ENCODE data around the gene TRPM3.

TRPM3 gene

GRCh38 chr9:70901746-70902145 is 219.7 kb downstream of the TRPM3 start:
- H3K4me3 ChIP-seq (ENCODE audit: low read depth, low read length), result no peak overlapping the region
- no peak for DNase-seq (ENCODE audit: low read depth)
- no peak for TF ChIP-seq CTCF (IDR thresholded peaks at IDR 0.05; ENCODE audit: insufficient read depth, low read depth, low read length, missing control alignments)

GRCh38 chr9:70901013-70901412 is 220.4 kb downstream of the TRPM3 start:
- no peak for TF ChIP-seq CTCF (IDR thresholded peaks at IDR 0.05; ENCODE audit: insufficient read depth, low read depth, low read length, missing control alignments)
- no peak overlapping the region for H3K4me3 ChIP-seq (ENCODE audit: low read depth, low read length)
- no peak for DNase-seq (ENCODE audit: low read depth)

GRCh38 chr9:70893580-70894122 is 227.8 kb downstream of the TRPM3 start:
- no peak overlapping the region for H3K4me3 ChIP-seq (ENCODE audit: low read depth, low read length)
- DNase-seq (ENCODE audit: low read depth), result no peak
- TF ChIP-seq CTCF (IDR thresholded peaks at IDR 0.05; ENCODE audit: insufficient read depth, low read depth, low read length, missing control alignments), result no peak

- no peak for DNase-seq (ENCODE audit: low read depth)
- no peak overlapping the region for H3K4me3 ChIP-seq (ENCODE audit: low read depth, low read length)
- no peak for TF ChIP-seq CTCF (IDR thresholded peaks at IDR 0.05; ENCODE audit: insufficient read depth, low read depth, low read length, missing control alignments)
Observed at GRCh38 chr9:70888471-70888870, 232.9 kb downstream of the TRPM3 start.

GRCh38 chr9:70887826-70888225 is 233.6 kb downstream of the TRPM3 start:
- no peak overlapping the region for H3K4me3 ChIP-seq (ENCODE audit: low read depth, low read length)
- DNase-seq (ENCODE audit: low read depth), result no peak
- TF ChIP-seq CTCF (IDR thresholded peaks at IDR 0.05; ENCODE audit: insufficient read depth, low read depth, low read length, missing control alignments), result no peak

GRCh38 chr9:70883963-70884793 is 237.2 kb downstream of the TRPM3 start:
- no peak overlapping the region for H3K4me3 ChIP-seq (ENCODE audit: low read depth, low read length)
- no peak for TF ChIP-seq CTCF (IDR thresholded peaks at IDR 0.05; ENCODE audit: insufficient read depth, low read depth, low read length, missing control alignments)
- DNase-seq (ENCODE audit: low read depth), result no peak
